Measurements from ENCODE around the gene UCK2. TPM values are rescaled to one million over a fixed set of nuclear protein-coding genes. Genes with fewer than 3 reads are reported as not detected.

Gene UCK2
- total RNA-seq, 1 donor from 2014 or later: 111 TPM

DNA sequence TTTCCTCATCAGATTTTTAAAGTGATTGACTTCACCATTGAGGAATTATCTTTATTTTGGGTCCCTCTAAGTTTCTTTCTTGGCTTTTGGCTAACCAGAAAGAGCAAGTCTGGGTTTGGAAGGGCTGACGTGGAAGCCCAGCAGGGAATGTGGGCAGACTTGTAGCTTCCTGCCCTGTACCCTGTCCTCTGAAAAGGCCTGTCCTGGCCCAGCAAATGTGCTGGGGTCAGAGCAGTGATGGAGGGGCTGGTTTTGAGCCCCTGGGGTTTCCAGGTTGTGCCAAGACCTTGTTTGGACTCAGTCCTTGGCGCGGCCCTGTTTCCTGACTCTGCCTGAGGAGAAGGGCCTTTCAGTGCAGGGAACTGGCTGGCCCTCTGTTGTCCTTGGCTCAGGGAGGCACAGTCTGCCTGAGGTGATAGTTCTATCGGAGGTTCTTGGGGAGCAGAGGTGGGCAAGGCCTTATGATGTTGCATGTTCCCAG lies 72.1 kb downstream of the UCK2 start:
- Mint-ChIP-seq H3K27ac (ENCODE audit: unreplicated experiment) (peak overlapping the region; percentile 98), H3K4me1 (ENCODE audit: low read depth, unreplicated experiment) (peaks cover 80% of the 10 kb centered on the region), H3K9me3 (ENCODE audit: unreplicated experiment) (no peaks in the 10 kb centered on the region), H3K4me3 (ENCODE audit: unreplicated experiment) (no peak overlapping the region), H3K36me3 (ENCODE audit: low read depth, unreplicated experiment) (peaks cover 23% of the 10 kb centered on the region), H3K27me3 (ENCODE audit: low read depth, unreplicated experiment) (no peaks in the 10 kb centered on the region)
- peak overlapping the region; percentile 79 for H3K9ac ChIP-seq (ENCODE audit: low read length)
- TF ChIP-seq, protein P1, sequence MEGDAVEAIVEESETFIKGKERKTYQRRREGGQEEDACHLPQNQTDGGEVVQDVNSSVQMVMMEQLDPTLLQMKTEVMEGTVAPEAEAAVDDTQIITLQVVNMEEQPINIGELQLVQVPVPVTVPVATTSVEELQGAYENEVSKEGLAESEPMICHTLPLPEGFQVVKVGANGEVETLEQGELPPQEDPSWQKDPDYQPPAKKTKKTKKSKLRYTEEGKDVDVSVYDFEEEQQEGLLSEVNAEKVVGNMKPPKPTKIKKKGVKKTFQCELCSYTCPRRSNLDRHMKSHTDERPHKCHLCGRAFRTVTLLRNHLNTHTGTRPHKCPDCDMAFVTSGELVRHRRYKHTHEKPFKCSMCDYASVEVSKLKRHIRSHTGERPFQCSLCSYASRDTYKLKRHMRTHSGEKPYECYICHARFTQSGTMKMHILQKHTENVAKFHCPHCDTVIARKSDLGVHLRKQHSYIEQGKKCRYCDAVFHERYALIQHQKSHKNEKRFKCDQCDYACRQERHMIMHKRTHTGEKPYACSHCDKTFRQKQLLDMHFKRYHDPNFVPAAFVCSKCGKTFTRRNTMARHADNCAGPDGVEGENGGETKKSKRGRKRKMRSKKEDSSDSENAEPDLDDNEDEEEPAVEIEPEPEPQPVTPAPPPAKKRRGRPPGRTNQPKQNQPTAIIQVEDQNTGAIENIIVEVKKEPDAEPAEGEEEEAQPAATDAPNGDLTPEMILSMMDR (IDR thresholded peaks at IDR 0.05; ENCODE audit: insufficient read depth, low read depth, low read length): no peak
- TF ChIP-seq EZH2 (IDR thresholded peaks at IDR 0.05; ENCODE audit: insufficient read depth, low read length): no peak
- peaks cover 43% of the 10 kb centered on the region for H3K79me2 ChIP-seq (ENCODE audit: insufficient read depth, low read length)
- FAIRE-seq: no peak
- no peaks in the 10 kb centered on the region for H3K27me3 ChIP-seq (ENCODE audit: insufficient read depth, low read length)
- peaks cover 75% of the 10 kb centered on the region for H3K4me1 ChIP-seq (ENCODE audit: insufficient read depth, low read length)
- no peaks in the 10 kb centered on the region for H3K9me3 ChIP-seq (ENCODE audit: insufficient read depth, low read depth, low read length)
- H3K4me3 ChIP-seq (ENCODE audit: insufficient read depth, low read depth, low read length): no peak overlapping the region
- H3K27ac ChIP-seq (ENCODE audit: low read depth, low read length): peak overlapping the region; percentile 98
- peak; percentile 62 for DNase-seq (ENCODE audit: low read depth)
- H2AFZ ChIP-seq (ENCODE audit: low read depth, low read length): no peak overlapping the region
- H3K36me3 ChIP-seq (ENCODE audit: insufficient read depth, low read length): peaks cover 8% of the 10 kb centered on the region
- no peaks in the 10 kb centered on the region for H4K20me1 ChIP-seq (ENCODE audit: insufficient read depth, low read length)
- H3K4me2 ChIP-seq (ENCODE audit: low read length): peak overlapping the region; percentile 60

DNA sequence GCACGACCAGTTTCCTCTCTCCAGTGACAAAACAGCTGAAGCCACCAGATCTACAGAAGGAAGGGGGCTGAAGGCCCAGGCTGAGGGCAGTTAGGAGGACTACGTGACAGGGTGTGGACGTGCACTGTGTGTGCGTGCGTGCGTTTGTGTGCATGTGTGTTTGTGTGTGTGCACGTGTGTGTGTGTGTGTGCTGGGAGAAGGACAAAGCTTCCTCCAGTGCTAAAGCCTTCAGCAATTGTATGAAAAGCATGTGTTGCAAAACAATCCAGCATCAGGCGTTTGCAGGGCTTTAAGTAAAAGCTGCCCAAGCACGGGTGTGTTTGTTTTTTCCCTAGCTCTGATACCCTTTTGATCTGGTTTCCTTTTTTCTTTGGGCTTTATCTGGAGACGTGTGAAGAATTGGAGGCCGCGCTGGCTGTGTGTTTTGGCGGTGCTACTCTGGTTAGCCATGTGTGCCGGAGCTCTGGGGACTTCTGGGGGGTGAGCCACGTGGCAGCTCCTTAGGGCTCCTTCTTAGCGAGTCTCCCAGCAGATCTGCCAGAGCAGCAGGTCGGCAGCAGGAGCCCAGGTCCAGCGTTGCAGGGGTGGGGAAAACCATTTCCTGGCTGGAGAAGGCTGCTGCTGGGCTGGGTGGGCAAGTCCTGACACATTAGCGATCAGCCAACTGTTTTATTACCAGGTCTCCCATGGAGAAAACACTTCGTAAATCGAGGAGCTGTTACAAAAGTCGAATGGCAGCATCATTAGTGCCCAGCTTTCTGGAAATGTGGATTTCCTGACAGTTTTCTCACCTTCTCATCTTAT lies 73.4 kb downstream of the UCK2 start:
- peak overlapping the region; percentile 14 for H3K4me2 ChIP-seq (ENCODE audit: low read length)
- peaks cover 62% of the 10 kb centered on the region for H3K4me1 ChIP-seq (ENCODE audit: insufficient read depth, low read length)
- no peaks in the 10 kb centered on the region for H3K9me3 ChIP-seq (ENCODE audit: insufficient read depth, low read depth, low read length)
- H2AFZ ChIP-seq (ENCODE audit: low read depth, low read length): no peak overlapping the region
- Mint-ChIP-seq H3K27ac (ENCODE audit: unreplicated experiment) (peak overlapping the region; percentile 70), H3K4me1 (ENCODE audit: low read depth, unreplicated experiment) (peaks cover 70% of the 10 kb centered on the region), H3K9me3 (ENCODE audit: unreplicated experiment) (no peaks in the 10 kb centered on the region), H3K36me3 (ENCODE audit: low read depth, unreplicated experiment) (peaks cover 24% of the 10 kb centered on the region), H3K4me3 (ENCODE audit: unreplicated experiment) (no peak overlapping the region), H3K27me3 (ENCODE audit: low read depth, unreplicated experiment) (no peaks in the 10 kb centered on the region)
- DNase-seq (ENCODE audit: low read depth) (no peak), FAIRE-seq (no peak)
- peaks cover 8% of the 10 kb centered on the region for H3K36me3 ChIP-seq (ENCODE audit: insufficient read depth, low read length)
- peak overlapping the region; percentile 79 for H3K9ac ChIP-seq (ENCODE audit: low read length)
- H3K4me3 ChIP-seq (ENCODE audit: insufficient read depth, low read depth, low read length): no peak overlapping the region
- peaks cover 43% of the 10 kb centered on the region for H3K79me2 ChIP-seq (ENCODE audit: insufficient read depth, low read length)
- H3K27ac ChIP-seq (ENCODE audit: low read depth, low read length): peak overlapping the region; percentile 98
- no peaks in the 10 kb centered on the region for H4K20me1 ChIP-seq (ENCODE audit: insufficient read depth, low read length)
- no peaks in the 10 kb centered on the region for H3K27me3 ChIP-seq (ENCODE audit: insufficient read depth, low read length)
- TF ChIP-seq, protein P1 (IDR thresholded peaks at IDR 0.05; ENCODE audit: insufficient read depth, low read depth, low read length): no peak
- no peak for TF ChIP-seq EZH2 (IDR thresholded peaks at IDR 0.05; ENCODE audit: insufficient read depth, low read length)

DNA sequence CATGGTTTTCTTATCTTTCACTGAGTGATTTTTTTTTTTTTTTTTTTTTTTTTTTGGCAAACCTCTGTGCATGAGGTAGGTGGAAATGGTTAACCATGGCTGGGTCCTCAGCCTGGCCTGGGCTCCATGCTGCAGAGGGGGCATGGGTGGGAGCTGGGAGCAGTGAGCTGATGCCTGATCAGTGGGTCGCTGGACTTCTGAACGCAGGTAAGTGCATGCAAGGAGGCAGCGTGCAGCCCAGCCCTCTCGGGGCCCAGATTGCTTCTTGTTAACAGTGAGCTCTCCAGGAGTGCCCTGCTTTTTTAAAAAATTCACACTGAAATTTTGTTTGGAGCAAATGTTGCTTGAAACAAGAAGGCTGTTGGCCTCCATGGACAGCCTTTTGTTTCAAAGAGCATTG lies 75.2 kb downstream of the UCK2 start:
- Histone ChIP-seq H4K20me1 (ENCODE audit: insufficient read depth, low read length) (no peaks in the 10 kb centered on the region), H3K4me1 (ENCODE audit: insufficient read depth, low read length) (peaks cover 48% of the 10 kb centered on the region), H3K79me2 (ENCODE audit: insufficient read depth, low read length) (peaks cover 32% of the 10 kb centered on the region), H2AFZ (ENCODE audit: low read depth, low read length) (no peak overlapping the region), H3K4me2 (ENCODE audit: low read length) (no peak overlapping the region), H3K9me3 (ENCODE audit: insufficient read depth, low read depth, low read length) (no peaks in the 10 kb centered on the region), H3K27me3 (ENCODE audit: insufficient read depth, low read length) (no peaks in the 10 kb centered on the region), H3K27ac (ENCODE audit: low read depth, low read length) (no peak overlapping the region), H3K36me3 (ENCODE audit: insufficient read depth, low read length) (peaks cover 10% of the 10 kb centered on the region), H3K4me3 (ENCODE audit: insufficient read depth, low read depth, low read length) (no peak overlapping the region), H3K9ac (ENCODE audit: low read length) (no peak overlapping the region)
- no peak for FAIRE-seq
- peaks cover 64% of the 10 kb centered on the region for H3K4me1 Mint-ChIP-seq (ENCODE audit: low read depth, unreplicated experiment)
- no peak for DNase-seq (ENCODE audit: low read depth)
- no peak for TF ChIP-seq EZH2 (IDR thresholded peaks at IDR 0.05; ENCODE audit: insufficient read depth, low read length)
- TF ChIP-seq, protein P1 (IDR thresholded peaks at IDR 0.05; ENCODE audit: insufficient read depth, low read depth, low read length): no peak
- H3K4me3 Mint-ChIP-seq (ENCODE audit: unreplicated experiment): no peak overlapping the region
- H3K9me3 Mint-ChIP-seq (ENCODE audit: unreplicated experiment): no peaks in the 10 kb centered on the region
- peaks cover 31% of the 10 kb centered on the region for H3K36me3 Mint-ChIP-seq (ENCODE audit: low read depth, unreplicated experiment)
- H3K27me3 Mint-ChIP-seq (ENCODE audit: low read depth, unreplicated experiment): no peaks in the 10 kb centered on the region
- no peak overlapping the region for H3K27ac Mint-ChIP-seq (ENCODE audit: unreplicated experiment)
